HG03060 (cell line): Measurements from ENCODE around the gene TMEM198.

Experiments
- ATAC-seq: cut with Tn5 transposase; IDR thresholded peaks from one replicate; pipeline ENCODE4 v1.9.1; 2021; ENCODE audit warnings: low read depth, moderate number of reproducible peaks; ENCODE audit not compliant: unreplicated experiment

Gene TMEM198

GRCh38 chr2:219543596-219544358 lies at the start of gene TMEM198, which contains the start of gene CHPF:
Gene TMEM198 (plus strand): TSS chr2:219544028. CDS start chr2:219544728, 700 bp downstream.
Gene CHPF (minus strand): TSS chr2:219543809. CDS start chr2:219543538, 271 bp downstream.
- ATAC-seq = peak; percentile 51

GRCh38 chr2:219494952-219495530 lies 48.8 kb upstream of the TMEM198 start:
- ATAC-seq = no peak

- ATAC-seq = no peak
These were observed 48.2 kb upstream of the TMEM198 start for GRCh38 chr2:219495531-219496122.

- ATAC-seq = no peak
These were observed 47.5 kb upstream of the TMEM198 start for GRCh38 chr2:219496247-219496824.

GRCh38 chr2:219496825-219497494 lies 46.9 kb upstream of the TMEM198 start:
- ATAC-seq = no peak

GRCh38 chr2:219497495-219498279 lies 46.1 kb upstream of the TMEM198 start:
- ATAC-seq = no peak

- ATAC-seq = peak; percentile 91
These were observed 45.4 kb upstream of the TMEM198 start, which contains the start of gene GMPPA for GRCh38 chr2:219498280-219499057. Gene GMPPA (plus strand): TSS chr2:219498891. CDS start chr2:219499976, 1,085 bp downstream.

- no peak for ATAC-seq
These were observed 44.8 kb upstream of the TMEM198 start for GRCh38 chr2:219499058-219499307.

- ATAC-seq = no peak
These were observed 44.3 kb upstream of the TMEM198 start for GRCh38 chr2:219499555-219499954.

GRCh38 chr2:219500135-219500534 lies 43.7 kb upstream of the TMEM198 start:
- ATAC-seq = no peak

GRCh38 chr2:219501849-219502248 lies 42.0 kb upstream of the TMEM198 start:
- ATAC-seq = no peak

GRCh38 chr2:219502618-219503017 lies 41.2 kb upstream of the TMEM198 start:
- ATAC-seq = no peak

- no peak for ATAC-seq
These were observed 38.2 kb upstream of the TMEM198 start for GRCh38 chr2:219505585-219505984.

GRCh38 chr2:219506153-219506801 lies 37.6 kb upstream of the TMEM198 start:
- ATAC-seq = no peak

GRCh38 chr2:219506802-219507526 lies 36.9 kb upstream of the TMEM198 start:
- no peak for ATAC-seq

- ATAC-seq = no peak
These were observed 36.0 kb upstream of the TMEM198 start for GRCh38 chr2:219507581-219508443.

- ATAC-seq = no peak
These were observed 35.4 kb upstream of the TMEM198 start for GRCh38 chr2:219508444-219508734.
